GM12874 (cell line): ENCODE measurements around the gene DNAAF3.

ENCODE experiments used
- TF ChIP-seq, protein P1 (sequence below): IDR thresholded peaks from 2 replicates; pipeline ENCODE4 v1.5.1; 2011; ENCODE audit warnings: low read depth, mild to moderate bottlenecking, control low read depth, low read length, moderate library complexity; ENCODE audit not compliant: insufficient read depth

DNAAF3 gene

GRCh38 chr19:55111238-55111831 lies 55.1 kb downstream of the DNAAF3 start:
- TF ChIP-seq, protein P1, sequence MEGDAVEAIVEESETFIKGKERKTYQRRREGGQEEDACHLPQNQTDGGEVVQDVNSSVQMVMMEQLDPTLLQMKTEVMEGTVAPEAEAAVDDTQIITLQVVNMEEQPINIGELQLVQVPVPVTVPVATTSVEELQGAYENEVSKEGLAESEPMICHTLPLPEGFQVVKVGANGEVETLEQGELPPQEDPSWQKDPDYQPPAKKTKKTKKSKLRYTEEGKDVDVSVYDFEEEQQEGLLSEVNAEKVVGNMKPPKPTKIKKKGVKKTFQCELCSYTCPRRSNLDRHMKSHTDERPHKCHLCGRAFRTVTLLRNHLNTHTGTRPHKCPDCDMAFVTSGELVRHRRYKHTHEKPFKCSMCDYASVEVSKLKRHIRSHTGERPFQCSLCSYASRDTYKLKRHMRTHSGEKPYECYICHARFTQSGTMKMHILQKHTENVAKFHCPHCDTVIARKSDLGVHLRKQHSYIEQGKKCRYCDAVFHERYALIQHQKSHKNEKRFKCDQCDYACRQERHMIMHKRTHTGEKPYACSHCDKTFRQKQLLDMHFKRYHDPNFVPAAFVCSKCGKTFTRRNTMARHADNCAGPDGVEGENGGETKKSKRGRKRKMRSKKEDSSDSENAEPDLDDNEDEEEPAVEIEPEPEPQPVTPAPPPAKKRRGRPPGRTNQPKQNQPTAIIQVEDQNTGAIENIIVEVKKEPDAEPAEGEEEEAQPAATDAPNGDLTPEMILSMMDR = no peak

GRCh38 chr19:55109527-55110291 lies 56.7 kb downstream of the DNAAF3 start:
- TF ChIP-seq, protein P1 = no peak
